GM18907 (cell line): ENCODE measurements around the gene UXS1.

Experiments used
- ATAC-seq: cut with Tn5 transposase; IDR thresholded peaks from one replicate; pipeline ENCODE4 v1.9.1; 2021; ENCODE audit warnings: mild to moderate bottlenecking, moderate library complexity; ENCODE audit not compliant: unreplicated experiment

The UXS1 gene

DNA sequence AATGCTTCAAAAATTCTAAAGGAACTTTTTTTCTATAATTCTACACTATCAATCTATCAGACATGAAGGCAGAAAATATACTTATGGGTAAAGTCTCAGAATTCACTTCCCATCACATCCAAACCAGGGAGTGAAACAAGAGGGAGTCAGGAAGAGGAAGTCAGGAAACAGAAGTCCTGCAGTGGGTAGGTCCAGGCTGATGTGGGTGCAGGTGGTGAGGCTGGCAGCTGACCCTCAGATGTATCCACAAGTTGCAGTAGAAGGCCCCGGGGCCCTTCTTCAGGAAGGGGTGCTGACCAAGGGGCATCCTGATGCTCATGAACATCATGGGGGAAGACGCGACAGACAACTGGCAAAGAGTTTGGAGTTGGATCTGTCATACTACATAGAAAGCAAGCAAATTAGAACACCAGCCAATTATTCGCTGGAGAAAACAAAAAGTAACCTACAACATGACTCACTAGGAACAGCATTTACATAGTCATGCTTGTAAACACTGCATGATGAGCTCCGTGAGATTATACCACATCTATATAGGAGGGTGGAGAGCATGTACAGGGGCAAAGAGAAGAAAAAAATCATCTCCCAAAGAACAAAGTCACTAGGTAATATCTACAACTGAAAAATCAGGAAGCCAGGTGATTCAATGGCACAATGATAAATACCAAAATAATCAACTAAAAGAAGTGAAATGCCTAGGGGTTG, 4.2 kb downstream of the UXS1 start:
- ATAC-seq = no peak

DNA sequence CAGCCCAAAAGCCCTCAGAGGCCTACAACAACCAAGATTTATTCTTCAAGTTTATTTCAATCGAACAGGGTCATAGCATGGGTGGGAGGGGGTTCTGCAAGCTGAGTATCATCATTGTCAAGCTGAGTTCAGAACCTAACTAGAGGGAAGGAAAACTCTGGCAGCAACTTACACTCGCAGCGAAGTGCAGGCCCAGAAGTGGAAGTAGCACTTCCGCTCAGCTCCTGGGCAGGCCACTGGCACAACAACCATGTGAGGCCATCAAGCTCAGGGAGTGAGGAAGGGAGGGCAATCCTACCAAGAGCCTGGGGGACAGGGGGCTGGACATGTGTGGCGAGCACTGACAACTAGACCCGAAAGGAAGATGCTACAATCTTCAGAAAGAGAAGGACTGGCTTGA, 4.8 kb downstream of the UXS1 start:
- no peak for ATAC-seq

DNA sequence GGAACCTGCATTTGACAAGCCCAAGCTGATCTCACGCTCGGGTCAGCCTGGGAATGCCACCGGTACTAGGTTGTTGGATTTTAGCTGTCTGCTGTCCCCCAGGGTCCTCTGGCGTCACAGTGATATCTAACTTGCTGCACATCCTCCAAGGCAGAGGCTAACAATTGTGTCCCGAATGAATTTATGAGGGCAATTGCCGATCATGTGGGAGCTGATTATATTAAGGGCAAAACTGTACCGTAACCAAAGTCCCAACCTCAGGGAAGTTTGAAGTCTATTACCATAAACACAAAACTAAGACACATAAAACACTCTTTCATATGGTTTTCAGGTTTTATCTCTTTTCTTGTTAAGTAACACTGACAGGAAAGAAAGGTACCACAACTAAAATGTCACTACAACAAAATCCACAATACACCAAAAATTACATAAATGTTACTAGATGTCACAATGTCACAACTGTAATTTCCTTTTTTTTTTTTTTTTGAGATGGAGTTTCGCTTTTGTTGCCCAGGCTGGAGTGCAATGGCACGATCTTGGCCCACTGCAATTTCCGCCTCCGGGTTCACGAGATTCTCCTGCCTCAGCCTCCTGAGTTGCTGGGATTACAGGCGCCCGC, 6.7 kb downstream of the UXS1 start:
- no peak for ATAC-seq

DNA sequence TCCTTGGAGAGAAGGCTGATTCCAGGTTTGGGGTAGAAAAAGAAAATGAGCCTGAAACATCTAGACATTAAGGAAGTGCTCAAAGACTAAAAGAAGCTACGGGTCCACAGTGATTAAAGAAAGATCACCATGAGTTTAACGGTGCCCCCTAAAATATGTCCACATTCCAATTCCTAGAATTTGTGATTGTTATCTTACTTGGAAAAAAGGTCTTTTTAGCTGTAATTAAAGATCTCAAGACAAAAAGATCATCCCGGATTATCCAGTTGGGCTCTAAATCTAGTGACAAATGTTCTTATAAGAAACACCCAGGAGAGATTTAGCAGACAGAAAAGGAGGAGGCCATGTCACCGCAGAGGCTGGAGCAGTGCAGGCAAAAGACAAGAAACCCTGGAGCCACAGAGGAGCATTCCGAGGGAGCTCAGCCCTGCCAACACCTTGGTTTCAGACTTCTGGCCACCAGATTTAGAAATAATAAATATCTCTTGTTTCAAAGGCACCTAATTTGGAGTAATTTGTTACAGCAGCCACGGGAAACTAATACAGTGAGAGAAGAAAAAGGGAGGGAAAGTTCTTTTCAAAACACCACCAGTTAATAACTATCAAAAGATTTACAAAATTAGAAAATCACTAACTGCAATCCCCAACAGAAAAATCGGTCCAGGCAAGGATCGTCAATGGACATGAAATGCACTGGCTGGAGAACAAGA, 8.5 kb downstream of the UXS1 start:
- ATAC-seq = no peak

DNA sequence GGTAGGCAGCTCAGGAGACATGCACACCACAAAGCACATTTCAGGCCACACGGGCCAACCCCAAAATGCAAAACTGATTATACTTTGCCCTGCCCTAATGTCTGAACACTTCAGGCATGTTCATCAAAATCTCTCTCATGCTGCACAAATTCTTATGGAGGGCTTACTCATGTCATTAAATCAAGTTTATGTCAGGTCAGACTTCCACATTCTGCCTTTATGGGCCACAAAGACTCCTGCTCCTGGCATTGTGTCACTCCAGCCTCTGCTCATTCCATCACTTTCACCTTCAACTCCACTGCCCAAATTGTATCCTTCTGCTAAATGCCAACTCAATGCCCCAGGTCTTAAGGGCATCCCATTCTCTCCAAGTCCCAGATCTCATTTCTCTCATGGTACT, 9.2 kb downstream of the UXS1 start:
- ATAC-seq = no peak

DNA sequence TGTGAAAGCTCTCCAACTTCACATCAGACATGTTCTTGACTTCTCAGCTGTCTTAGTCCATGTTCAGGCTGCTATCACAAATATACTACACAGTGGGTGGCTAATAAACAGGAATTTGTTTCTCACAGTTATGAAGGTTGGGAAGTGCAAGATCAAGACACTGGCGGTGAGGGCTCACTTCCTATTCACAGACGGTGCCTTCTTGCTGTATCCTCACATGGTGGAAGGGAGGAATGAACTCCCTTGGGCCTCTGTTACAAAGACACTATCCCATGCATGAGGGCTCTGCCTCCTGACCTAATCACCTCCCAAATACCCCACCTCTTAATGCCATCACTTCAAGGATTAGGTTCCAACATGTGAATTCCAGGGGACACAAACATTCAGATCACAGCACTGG, 9.7 kb downstream of the UXS1 start:
- no peak for ATAC-seq

DNA sequence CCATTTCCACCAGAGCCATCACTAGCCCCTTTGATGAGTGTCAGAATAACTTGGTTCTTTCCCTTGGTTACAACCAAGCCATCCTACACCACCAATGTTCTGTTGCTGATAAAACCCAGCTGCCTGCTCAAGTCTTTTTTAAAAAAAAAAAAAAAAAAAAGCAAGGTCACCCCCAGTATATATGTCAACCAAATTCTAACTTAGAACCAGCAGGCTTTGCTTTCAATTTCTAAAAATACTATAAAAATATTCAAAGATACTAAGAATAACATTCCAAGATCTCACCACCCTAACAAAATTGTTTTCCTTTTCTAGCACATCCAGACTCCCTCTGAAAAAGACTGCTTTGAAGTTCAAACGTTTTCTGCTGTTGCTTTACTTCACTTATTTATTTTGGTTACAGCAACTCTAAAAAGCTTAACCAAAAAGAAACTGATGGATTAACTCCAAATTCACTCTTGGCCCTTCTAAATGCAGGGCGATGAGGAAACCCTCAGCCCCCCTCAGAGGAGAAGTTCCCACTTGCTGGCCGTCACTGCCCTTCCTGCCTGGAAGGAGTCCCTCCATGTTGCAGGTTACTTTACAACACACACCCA, 10.9 kb downstream of the UXS1 start:
- ATAC-seq = no peak

DNA sequence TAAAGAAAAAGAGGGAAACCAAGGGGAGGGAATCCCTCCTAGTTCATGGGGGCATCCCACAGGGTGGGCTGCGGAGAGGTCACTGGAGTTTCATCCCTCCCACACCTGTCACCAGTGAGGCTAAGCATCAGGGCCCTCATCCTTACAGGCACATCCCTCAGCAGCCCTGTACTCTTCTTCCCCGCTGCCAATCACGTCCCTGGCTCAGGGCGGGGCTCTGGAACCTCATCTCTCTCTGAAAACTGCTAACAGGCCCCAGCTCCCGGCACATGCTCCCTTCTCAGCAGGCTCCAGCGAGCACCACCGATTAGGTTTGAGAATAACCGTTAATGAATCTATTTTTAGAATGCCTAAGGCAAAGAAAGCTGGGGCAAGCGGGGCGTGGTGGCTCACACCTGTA, 13.0 kb downstream of the UXS1 start:
- no peak for ATAC-seq

DNA sequence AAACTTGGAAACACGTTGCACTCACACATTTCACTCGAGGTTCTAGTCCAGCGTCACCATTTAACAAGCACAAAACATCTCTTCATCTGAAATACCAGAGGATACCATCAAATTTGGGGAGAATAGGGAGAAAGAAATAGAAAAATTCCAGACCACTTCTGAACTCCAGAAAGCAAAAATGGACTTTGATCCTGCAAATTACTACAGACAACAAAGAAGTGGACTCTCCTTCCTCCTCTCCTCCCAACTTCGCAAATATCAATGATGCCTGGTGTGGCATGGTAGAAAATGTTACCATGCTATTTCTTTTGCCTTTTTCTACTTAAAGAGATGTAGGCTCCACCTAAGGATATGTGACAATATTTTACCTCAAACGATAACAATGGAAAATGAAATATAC, 13.5 kb downstream of the UXS1 start:
- ATAC-seq = no peak

DNA sequence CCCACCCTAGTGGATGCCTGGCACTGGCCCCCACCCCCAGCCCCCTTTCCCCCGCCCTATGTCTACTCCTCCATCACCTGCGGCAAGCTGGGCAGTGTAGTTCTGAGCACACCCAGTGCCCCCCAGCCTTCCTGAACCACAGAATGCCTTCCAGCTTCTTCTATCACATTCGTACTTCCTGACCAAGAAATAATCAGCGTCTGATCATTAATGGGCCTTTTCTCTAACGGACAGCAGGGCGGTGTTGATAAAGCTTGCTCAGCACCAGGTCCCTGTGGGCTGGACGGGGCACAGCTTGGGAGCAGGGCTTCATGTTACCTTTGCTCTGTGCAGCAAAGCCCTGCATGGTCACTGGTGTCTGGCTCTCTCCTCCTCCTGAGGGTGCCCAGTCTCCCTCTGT, 15.4 kb downstream of the UXS1 start:
- ATAC-seq = no peak

DNA sequence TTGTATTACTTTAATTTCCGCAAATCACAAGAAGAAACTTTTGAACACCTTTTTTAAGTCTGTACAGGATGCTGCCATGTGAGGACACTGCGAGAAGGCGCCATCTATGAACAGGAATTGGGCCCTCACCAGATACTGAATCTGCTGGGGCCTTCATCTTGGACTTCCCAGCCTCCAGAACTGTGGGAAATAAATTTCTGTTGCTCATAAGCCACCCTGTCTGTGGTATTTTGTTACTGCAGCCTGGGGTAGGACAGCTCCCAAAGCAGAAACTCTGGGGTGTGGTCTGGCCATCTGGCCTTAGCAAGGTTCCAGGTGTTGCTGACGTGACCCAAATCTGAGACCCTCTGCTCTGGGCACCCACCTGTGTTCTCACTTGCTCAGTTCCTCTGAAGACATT, 16.5 kb downstream of the UXS1 start:
- no peak for ATAC-seq

DNA sequence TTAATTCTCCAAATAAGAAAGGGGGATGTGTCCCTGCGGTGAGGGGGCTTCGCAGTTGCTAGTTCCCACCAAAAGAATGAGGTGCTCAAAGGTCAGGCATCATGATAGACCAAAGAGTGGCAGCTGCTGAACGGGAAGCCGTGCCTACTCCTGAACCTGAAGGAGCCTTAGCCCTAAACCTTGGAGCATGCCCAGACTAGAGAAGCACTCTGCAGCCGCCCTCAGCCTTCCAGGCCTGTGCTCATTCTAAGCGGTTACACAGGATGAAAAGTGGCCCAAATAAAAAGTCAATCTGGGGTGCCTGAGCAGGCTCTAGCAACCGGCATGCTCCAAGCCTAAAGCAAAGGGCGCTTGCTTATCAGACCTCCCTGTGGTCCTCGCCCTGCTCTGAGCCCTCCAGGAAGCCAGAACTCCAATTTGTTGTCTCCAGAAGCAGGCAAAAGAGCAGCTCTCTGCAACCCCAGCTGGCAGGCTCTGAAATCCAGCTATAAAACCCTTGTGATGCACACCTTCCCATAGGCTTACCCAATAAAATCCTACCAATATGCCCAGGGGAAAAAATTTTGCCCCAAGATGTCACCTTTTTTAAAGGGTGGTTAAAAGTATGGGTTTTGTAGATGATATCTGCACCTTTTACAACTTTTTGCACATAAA, 17.5 kb downstream of the UXS1 start:
- no peak for ATAC-seq

DNA sequence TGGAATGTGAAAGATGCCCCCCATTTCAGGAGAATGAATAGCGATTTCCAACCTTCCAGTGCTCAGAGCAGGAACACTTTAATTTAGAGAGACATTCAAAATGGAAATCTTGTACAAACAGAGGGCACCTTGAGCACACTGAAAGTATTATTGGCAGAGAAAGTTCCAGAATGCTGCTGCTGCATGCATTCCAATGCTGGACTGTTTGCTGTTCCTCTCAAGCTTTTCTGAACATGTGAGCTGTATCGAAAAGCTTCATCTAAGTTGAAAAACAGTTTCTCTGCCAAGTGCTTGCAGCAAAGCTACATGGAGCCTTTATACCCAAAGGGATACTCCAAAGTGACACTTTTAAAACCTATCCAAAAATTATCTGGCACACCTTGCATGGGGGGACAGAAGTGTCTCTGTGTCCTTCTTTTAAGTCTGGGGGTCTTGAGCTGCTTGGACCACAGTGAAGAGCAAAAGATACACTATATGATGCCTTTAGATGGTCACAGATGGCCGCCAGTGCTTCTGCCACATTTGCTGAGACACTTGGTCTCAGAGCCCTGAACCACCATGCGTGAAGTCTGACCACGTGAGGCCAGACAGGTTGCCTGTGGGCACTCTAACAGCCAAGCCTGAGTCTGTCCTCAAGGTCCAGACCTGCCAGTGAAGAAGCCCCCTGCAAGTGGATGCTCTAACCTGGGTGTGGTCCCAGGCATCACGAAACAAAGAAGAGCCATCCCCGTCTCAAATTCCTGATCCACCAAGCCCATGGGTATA, 18.8 kb downstream of the UXS1 start:
- ATAC-seq = peak; percentile 59

DNA sequence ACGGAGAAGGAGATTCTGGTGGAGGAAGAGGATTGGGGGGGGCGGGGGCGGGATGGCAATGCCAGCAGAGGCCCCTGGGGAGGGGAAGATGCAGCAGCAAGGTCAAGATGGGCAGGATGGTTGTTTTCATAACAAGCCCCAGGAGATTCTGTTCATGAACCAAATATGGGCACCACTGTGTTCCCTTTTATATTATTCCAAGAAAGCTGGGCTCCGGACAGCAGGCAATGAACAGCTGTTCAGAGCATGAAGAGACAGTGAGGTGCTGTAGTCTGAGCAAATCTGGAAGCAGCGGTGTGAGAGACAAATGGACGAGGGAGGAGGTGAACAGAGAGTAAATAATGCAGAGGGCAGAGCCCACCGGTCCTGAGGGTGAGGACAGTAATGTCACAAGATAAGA, 20.0 kb downstream of the UXS1 start:
- ATAC-seq = no peak

DNA sequence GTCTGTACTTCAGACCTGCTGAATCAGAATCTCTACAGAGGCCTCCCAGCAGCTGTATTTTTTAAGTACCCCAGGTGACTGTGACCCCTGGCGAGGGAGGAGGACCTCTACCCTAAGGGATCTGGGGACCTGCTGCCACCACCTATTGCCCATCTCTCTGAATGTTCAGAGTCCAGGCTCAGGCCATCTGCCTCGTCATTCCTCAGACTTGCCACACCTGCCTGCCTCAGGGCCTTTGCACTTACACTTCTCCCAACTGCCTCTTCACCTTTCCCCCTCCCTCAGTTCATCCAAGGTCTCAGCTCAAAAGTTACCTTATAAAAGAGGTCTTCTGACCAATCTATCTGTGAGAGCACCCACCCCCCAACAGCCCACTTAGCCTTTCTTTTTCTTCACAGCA, 21.5 kb downstream of the UXS1 start:
- no peak for ATAC-seq

DNA sequence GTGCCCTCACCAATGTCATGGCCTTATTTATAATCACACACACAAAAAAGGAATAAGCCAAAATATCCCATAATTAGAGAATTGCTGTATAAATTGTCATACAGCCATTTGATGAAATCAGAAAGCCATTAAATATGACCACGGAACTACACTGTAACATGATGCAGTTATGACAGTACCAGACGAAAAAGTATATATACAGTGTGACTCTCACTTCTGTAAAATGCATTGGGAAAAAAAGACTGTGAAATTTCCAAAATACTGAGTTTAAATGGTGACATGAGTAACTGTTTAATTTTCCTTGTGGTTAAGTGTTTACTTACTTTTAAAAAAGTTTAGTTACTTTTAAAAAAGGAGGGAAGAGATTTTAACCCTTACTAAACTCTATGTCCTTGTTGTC, 25.4 kb downstream of the UXS1 start:
- no peak for ATAC-seq

DNA sequence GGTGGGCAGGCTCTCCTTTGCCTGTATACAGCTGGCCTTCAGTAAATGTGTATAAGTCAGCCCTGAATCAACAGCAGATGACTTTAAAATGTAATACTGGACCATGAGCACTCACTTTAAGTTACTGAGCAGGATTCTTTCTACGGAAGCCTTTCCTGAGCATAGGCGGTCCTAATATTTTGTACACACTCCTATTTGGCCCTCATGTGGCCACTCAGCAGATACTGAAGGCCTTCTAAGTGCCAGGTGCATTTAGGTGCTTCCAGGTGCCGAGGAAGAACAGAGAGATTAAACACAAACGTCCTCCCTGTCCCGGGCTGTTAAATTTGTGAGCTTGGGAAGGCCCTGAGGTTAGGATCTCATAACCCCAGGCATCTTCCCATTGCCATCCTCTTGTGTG, 27.0 kb downstream of the UXS1 start:
- ATAC-seq = no peak

DNA sequence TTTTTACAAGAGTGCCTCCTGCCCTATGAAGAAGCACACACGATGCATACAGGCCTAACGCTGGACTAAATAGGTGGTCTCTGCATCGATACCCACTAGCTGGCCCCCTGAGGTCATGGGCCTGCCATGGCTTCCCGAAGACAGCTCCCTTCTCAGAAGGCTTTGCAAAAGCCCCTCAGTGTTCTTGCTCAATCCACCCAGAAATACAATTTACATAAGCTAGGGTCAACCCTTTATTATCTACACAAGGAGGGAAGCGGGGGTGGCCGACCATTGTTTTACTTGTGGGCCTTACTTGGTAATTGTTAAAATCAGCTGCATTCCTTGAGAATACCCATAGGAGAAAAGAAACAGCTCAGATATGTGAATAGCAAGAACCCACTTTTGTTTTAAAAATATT, 28.5 kb downstream of the UXS1 start:
- ATAC-seq = no peak

DNA sequence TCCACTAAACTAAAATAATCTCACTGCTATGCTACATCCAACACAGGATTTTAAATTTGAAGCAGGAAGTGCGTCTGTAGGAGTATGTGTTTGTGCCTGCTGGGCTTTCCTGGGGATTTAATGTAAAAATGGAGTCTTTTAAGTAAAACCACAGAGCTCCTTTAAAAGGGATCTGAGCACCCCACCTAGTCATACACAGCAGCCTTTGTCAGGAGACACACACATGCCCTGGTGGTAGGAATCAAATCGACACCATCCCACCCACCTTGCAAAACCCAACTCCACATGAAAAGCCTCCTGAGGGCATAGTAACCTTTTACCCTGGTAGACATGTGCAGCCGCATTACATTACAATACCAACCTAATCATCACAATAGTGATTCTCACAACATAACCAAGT, 29.1 kb downstream of the UXS1 start:
- no peak for ATAC-seq

DNA sequence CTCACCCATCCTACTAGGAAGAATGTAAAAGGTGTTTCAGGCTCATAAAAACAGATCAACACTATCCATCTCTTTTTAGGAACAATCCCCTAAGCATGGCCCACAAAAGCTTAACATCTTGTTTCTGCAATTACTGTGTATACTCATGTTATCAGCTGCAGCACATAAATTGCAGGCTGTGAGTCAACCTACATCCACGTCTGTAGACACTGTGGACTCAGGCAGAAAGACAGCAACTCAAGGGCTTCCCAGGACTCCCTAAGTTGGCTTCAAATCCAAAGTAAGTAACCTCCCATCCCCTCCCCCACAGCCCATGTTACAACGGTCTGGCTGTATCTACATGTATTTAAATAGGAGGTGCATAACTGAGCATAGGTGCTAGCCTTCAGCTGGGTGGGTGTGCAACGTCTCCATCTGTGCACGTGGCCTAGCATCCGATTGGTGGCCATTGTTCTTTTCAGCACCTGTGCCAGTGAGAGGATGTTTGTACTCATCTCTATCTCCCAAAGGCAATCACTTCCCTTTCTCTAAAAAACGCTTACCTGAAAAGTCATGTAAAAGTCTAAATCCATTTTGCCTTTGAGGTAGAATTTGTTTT, 30.1 kb downstream of the UXS1 start:
- ATAC-seq = no peak
